Hypothalamus (tissue), 51 donors: ENCODE measurements around the gene MAP3K5.
"Not testable (repeated sequence)": the region's sequence is repeated elsewhere in the genome, so short reads cannot be mapped to it uniquely, and the experiment has no call there.

Experiments used
- DNase-seq, 51 donors: peaks; one replicate each; lab custom pipeline; 2025; lab: John Stamatoyannopoulos, UW

MAP3K5 gene

DNA sequence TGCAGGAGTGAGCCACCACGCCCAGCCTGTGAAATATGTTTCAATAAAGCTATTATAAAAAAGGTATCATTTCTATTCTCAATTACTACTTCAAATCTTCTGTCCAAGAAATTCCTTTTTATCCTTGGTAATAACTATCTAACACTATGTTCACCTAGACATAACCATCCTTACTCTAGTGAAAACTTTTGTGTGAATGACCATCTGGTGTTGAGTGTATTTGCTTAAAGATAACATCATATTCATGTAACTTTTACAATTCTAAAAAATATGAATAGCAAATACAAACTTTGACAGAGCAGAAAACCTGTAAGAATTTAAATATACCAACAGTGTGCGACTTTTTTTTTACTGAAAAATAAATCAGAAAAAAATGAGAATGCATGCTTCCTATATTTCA is 96.9 kb downstream of the MAP3K5 start:
- no peak for DNase-seq

DNA sequence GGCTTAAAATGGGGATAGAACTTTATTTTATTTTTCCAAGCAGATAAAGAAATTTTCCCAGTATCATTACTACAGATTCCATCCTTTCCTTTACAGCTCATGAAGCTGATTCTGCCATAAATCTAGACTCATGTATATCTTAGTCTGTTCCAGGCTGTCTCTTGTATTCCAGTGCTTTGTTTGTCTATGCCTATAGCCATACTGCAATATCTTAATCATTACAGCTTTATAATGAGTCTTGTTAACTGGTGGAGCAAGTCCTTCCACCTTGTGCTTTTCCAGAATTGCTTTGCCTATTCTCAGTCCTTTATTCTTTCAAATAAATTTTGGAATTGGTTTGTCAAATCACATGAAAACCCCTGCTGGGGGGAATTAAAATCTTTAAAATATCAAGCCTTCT is 99.2 kb downstream of the MAP3K5 start:
- no peak for DNase-seq

DNA sequence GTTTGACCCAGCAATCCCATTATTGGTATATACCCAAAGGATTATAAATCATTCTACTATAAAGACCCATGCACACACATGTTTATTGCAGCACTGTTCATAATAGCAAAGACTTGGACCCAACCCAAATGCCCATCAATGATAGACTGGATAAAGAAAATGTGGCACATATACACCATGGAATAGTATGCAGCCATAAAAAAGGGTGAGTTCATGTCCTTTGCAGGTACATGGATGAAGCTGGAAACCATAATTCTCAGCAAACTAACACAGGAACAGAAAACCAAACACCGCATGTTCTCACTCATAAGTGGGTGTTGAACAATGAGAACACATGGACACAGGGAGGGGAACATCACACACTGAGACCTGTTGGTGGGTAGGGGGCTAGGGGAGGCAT is 104.4 kb downstream of the MAP3K5 start:
- DNase-seq, result not testable (repeated sequence)

DNA sequence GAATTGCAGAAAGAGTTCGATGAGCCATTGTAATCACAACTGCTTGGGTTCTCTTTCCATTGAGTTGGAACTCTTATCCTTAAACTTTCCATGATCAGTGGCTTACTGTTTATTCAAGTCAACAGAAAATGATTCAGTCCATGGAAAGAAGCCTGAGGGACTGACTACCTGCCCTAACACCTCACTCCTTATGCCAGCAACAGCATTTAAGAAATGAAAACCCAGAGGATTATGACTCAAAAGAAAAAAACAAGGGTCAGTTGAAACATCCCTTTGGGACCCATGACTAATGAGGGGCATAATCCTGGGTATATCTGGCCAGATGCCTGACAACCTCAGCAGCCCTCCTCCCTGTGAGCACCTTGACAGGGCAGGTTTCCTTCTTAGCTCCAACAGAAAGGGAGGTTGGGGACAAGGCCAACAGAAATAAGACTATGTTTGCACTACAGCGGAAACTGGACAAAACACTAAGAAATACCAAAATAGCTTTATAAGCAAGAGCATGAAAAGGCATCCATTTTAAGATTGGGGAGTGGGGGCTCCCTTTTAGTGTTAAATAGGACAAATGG is 106.7 kb downstream of the MAP3K5 start:
- DNase-seq, result no peak

DNA sequence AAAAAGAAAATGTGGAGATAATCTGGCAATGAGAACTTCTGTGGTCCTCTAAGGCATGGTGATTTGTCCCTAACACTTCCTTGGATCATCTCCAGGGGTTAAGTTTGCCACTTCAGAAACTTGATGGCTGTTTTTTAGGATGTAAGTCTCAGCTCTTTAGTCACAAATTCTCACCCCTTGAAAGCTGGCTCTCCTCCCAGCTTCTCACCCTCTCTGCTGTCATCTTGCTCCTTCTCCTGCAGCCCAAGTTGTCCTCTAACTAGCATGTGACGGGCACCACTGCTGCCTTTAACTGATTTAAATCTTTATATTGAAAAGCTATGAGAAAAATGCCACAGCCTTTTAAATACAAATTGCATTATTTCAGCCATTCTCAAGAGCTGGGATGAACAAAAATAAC is 107.8 kb downstream of the MAP3K5 start:
- DNase-seq, result peak in 3 of 51 donors; percentile 4 to 12 (median 6)

DNA sequence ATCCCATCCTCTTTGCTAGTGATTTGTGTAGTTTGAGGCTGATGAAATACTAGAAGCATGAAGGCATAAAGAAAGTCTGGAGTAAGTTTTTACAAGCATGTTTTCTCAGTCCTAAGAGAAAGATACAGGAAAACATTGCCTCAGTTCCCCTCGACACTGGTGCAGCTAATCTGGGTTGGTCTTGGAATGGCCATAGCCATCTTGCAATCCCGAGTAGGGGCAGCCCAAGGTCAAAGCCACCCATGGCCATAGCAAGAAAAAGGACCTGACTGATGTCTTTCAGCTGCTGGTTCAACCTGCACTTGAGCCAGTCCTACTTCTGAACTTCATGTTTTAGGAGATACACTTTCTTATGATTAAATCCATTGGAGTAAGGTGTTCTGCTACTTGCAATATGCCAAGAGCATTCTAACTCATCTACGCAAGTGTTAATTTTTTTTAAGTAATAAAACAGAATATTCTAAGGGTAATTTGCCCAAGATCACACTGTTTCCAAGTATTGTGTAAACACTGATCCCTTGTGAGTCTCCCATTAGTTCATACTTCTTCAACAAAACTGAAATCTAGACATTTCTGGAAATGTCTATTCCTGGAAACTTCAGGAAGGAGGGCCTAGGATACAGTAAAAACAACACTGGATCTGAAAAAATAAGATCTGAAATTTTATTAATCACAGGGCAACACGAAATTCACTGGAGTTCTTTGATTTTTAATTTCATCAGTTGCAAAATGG is 108.9 kb downstream of the MAP3K5 start:
- DNase-seq, result no peak

DNA sequence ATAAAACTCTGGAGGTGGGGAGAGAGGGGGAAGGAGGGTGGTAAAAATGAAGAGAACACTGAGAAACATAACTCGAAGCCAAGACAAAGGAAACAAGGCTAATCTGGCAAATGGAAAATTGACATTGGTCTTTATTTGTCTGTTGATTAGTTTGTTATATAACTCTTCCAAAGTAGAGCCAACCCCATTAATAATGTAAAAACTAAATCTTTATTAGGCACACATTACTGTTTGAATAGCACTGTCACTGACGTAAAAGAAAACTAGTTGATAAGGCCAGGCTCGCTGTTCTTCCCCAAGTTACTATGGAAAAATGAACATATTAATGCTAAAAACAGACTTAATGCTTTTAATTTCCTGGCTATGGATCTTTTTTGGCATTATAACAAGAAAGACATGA is 110.0 kb downstream of the MAP3K5 start:
- DNase-seq, result peak in 1 of 51 donors; percentile 12

DNA sequence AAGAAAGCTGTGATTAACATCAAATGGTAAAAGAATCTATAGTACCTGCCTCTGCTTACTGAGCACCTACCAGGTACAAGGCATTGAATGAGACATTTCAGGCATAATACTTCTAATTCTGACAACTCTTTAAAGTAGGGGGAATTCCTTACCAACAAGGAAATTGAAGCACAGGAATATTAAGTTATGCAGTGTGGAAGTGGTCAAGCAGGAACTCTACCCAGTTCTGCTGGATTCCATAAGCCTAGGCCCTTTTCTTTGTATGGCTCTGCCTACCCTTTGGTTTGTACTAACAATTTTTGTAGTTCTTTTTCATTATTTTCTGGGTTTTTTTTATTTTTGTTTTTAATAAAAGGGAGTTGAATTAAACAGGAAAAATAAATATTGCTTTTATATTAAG is 114.5 kb downstream of the MAP3K5 start:
- DNase-seq, result no peak

DNA sequence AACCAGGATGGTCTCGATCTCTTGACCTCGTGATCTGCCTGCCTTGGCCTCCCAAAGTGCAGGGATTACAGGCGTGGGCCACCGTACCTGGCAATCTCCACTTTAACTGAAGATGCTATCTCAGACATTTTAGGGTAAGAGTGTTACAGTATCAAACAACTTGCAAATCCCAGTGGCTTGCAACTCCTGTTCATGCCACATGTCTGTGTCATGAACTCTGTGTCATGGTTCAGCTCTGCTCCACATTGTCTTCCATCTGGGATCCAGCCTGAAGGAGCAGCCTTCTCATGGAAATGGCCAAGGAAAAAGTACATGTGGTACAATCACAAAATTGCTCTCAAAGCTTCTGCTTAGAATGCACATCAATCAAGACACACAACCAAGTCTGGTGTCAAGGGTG is 114.9 kb downstream of the MAP3K5 start:
- DNase-seq, result no peak

DNA sequence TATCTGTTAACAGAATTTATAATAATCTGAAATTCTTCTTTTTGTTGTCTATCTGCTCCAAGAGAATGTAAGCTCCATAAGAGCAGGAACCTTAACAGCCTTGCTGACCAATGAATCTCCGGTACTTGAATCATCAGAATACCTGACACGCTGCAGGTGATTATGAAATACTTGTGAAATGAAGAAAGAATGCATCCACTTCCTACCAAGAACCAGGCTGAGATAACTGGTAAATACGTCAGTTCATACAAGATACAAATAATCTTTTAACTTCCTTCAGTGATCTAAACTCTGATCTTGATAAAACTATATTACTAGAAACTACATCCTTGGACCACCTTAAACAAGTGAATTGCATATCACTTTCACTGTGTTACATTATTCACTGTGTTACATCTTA is 116.2 kb downstream of the MAP3K5 start:
- no peak for DNase-seq

DNA sequence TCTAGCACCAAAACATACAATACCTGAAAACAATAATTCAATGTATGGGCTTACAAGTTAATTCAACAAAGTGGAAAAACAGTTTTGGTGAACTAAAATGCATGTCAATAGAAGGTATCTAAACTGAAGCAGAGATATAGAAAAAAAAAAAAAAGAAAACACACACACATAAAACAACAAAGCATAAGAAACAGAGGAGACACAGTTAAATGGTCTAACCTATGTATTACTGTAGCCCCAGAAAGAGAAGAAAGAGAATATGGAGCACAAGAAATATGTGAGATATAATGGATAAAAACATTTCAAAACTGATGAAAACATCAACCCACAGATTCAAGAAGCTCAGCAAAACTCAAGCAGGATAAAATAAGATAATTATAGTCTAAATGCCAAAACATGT is 118.7 kb downstream of the MAP3K5 start:
- DNase-seq, result no peak

DNA sequence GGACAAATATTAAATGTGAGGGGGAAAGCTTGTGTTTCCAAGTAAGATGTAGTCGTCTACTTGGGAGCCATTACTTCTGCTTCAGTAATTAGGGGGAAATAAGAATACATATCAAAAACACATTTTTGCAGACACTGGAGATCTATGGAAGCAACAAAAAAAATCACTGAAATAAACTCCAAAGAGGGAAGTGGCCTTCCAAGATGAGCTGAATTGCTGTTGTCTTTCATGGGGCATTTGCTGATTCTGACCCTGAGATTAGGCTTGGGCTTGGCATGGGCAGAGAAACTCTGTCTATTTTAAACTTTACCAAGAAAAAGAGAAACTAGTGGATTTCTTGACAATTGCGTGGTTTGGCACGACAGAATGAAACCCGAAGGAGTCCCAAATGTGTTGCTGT is 120.1 kb downstream of the MAP3K5 start:
- no peak for DNase-seq

DNA sequence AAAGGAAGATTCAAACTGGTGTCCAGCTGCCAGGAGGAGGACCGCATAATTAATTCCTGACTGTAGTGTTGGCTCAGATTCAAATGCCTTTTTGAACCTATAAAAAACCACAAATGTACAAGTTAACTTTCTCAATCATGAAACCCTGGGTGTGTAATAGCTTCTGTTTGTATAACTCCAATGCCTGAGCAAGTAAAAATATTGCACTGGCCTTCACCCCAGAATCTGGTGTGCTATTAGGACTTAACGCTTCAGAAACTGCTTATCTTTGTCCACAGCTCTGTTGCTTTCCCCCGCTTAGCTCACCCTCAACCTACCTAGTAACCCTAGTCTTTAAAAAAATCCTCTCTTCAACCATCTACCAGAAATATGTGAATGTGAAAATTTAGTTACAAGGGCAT is 123.0 kb downstream of the MAP3K5 start:
- DNase-seq, result no peak

DNA sequence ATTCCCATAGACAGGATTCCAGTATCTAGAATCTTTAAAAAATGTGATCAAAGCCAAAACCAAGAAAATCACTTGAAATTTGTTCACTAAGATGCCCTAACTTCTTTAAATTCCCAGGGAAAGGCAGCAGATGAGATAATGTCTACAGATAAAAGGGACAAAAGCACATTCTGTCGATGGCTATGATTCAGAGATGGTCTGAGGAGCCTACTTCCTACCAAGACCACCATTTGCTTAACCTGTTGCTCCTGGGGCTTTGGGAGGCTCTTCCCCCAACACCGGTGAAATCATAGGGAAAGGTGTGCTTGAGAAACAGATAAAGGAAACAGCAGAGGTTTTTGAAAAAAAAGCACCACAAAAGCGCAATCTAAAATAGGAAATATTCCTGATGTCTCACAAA is 123.7 kb downstream of the MAP3K5 start:
- DNase-seq, result no peak

DNA sequence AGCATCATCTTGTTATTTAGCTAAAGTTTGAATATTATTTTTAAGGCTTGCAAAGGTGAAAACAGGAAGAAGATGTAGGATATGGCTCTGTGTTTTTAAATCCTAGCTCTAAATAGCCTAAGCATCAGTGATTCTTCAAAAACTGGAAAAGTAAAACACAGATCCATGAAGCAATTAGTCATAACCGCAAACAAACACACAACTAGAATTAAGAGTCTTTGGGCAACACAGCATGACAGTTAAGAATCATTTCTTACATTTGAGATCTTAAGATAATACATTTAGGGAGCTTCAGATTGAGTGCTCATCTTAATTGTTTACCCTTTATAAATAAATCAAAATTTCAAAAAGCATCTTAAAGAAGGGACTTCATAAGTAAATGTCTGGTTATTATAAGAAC is 126.2 kb downstream of the MAP3K5 start:
- no peak for DNase-seq

DNA sequence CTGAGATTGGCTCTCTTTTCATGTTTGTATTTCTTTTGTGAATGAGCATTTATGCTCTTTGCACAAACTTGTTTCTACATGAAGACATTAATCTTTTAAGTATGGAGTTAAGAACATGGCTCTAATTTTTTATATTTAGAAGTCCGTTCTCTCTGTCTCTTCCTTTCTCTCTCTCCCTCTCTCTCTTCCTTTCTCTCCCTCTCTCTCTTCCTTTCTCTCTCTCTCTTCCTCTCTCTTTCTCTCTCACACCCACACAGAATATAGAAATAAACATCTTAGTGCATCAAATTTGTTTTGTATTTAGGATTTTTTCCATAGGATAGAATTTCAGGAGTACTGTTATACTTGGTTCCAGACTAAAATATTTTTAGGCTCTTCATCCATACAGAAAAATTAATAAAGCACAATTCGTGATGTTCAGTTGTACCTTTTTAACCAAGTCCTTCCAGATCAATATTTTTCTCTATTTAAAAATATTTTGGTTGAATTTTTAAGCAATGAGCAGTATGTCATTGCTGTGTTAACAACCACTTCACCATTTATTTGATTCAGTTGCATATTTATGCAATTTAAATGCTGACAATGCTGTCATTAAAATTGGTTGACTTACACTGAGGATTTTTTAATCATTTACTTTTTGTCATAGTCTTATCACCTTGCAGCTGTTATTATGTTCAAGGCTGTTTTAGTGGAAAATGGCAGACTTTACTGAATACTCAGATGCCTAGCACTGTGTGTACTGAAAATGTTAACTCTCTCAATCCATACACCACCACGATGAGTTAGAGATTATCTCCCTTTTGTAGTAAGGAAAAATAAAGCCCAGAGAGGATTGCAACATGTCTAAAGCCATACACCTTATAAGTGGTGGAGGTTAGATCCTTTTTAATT is 129.7 kb downstream of the MAP3K5 start:
- no peak for DNase-seq

DNA sequence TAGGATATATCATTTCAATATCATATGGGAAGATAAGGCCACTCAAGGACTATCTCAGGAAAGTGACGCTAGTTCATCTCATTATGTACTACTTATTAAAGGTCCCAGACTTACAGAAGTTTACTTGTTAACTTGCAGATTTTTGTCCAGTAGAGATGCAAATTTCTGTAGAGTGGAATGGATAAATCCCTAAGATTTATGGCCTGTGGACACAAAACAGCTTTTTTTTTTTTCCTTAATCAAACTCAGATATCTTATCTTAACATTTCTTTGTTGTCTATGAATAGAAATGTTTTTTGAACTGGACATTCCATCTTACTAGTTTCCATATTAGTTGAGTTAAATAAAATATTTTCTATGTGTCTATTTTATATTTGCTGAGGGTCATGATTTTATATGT is 131.6 kb downstream of the MAP3K5 start:
- no peak for DNase-seq

DNA sequence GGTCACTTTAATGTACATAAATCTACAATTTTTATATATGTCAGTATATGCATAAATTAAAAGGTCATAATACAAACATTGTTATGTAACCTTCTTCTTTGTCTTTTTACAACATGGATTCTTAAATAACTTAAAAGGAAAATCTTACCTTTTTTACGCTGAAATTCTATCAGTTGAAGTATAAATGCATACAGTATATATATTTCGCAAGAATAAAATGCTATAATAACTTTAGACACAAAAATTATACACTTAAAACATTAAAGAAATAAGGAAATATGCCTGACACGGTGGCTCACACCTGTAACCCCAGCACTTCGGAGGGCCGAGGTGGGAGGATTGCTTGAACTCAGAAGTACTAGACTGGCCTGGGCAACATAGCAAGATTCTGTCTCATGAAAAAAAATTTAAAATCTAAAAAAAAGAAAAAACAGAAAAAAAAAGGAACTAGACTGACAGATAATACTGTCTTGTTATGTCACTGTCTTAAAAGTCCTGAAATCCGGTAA is 132.2 kb downstream of the MAP3K5 start:
- DNase-seq, result no peak

DNA sequence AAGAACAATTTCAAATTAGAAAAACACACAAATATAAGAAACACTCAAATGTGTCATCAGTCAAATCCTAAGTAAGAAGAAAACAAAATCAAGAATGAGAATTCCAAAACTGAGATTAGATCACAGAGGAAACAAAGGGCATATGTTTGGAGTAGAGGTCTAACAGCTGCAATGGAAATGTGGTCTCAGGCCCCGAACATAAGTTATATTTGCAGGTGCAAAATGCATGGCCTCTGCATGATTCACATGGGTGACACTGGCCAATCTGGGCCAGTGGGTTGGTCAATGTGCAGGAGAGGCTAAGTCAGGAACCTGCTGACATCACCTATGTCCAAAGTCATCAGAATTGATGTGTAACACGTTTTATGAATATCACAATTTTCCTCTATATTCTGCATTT is 133.6 kb downstream of the MAP3K5 start:
- DNase-seq, result no peak

DNA sequence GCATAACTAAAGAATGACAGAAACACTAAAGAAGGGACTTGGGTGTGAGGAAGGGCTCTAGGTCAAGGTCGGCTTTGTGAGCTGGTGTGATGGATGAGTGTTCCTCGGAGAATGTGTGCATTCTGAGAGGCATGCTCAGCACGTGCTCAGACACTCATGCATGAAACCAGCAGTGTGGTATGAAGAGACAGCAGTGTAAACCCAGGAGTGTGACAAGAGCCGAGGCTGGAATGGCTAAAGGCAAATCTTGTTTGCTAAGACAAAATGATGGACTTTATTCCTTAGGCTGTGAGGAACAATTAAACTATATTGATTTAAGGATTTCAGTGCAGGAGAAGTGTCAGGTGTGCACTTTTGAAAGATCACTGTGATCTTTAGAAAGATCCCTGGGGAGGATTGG is 134.6 kb downstream of the MAP3K5 start:
- no peak for DNase-seq

DNA sequence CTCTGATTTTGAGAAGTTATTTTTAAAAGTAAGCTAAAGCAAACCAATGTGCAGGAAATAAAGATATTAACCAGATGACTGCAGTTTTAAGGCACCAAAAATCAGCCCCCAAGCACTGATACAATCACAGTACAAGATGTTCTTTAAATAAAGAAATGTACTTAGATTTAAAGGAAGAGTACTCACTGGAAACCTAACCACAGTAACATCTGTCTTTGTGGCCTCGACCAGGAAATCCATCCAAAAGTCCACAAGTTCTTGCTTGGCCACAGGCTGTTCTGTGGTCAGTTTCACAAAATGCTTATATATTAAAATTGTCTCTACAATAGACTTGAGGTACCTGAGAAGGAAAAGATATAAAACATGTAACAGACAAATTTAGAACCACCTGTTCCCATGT is 136.2 kb downstream of the MAP3K5 start:
- DNase-seq, result no peak
